Natural killer cell (primary cell): ENCODE results near the gene BFSP1. TPM values are rescaled to one million over a fixed set of nuclear protein-coding genes. Genes with fewer than 3 reads are reported as not detected.

Experiments
- ATAC-seq, 3 donors: fragments of 150-1000 bp in 2 of 3; fragments of 200-7000 bp in 1 of 3; cut with Tn5 transposase; 1 replicate in 1 of 3; 2 replicates in 2 of 3; pipeline ENCODE4 v1.10.0; 2021; ENCODE audit warnings: mild to moderate bottlenecking in 2 of 3, moderate library complexity in 2 of 3
- DNase-seq, 2 donors: peaks; one replicate each; pipeline versions ENCODE4 v3.0.0 to v3.0.0-alpha.2; 2013 to 2021; ENCODE audit warnings: mixed read lengths in 1 of 2
- H3K27ac ChIP-seq: one replicate; pipeline ENCODE4 v1.5.1; 2013; ENCODE audit warnings: mild to moderate bottlenecking, low read length
- H3K27me3 ChIP-seq: one replicate; pipeline ENCODE4 v1.6.1; 2013; ENCODE audit warnings: low read length; ENCODE audit not compliant: control insufficient read depth, insufficient read depth
- H3K36me3 ChIP-seq: one replicate; pipeline ENCODE4 v1.6.1; 2013; ENCODE audit warnings: low read length; ENCODE audit not compliant: control insufficient read depth, insufficient read depth
- H3K4me1 ChIP-seq: one replicate; pipeline ENCODE4 v1.6.1; 2013; ENCODE audit warnings: low read length; ENCODE audit not compliant: control insufficient read depth, insufficient read depth
- H3K4me3 ChIP-seq: one replicate; pipeline ENCODE4 v1.5.1; 2013; ENCODE audit warnings: low read length
- H3K9me3 ChIP-seq: one replicate; pipeline ENCODE4 v1.6.1; 2013; ENCODE audit warnings: low read length; ENCODE audit not compliant: control insufficient read depth, insufficient read depth
- H3K27ac Mint-ChIP-seq, 2 donors: one replicate each; pipeline ENCODE4 v1.8.0; 2022; ENCODE audit warnings: mild to moderate bottlenecking in 2 of 2, mixed read lengths in 2 of 2, moderate library complexity in 1 of 2
- H3K27me3 Mint-ChIP-seq, 2 donors: one replicate each; pipeline ENCODE4 v1.8.0; 2022; ENCODE audit warnings: low read depth in 2 of 2, mixed read lengths in 2 of 2
- H3K36me3 Mint-ChIP-seq: one replicate; pipeline ENCODE4 v1.8.0; 2022; ENCODE audit warnings: mixed read lengths
- H3K4me1 Mint-ChIP-seq, 2 donors: one replicate each; pipeline ENCODE4 v1.8.0; 2022; ENCODE audit warnings: mixed read lengths in 2 of 2
- H3K4me3 Mint-ChIP-seq: one replicate; pipeline ENCODE4 v1.8.0; 2022; ENCODE audit warnings: mild to moderate bottlenecking, moderate library complexity, mixed read lengths
- H3K9me3 Mint-ChIP-seq, 2 donors: one replicate each; pipeline ENCODE4 v1.8.0; 2022; ENCODE audit warnings: mixed read lengths in 2 of 2
- WGBS: methylation state at CpG from one replicate; pipeline ENCODE4 v1.1.7; 2013; ENCODE audit warnings: missing lambda C conversion rate; ENCODE audit not compliant: insufficient coverage; 5-methylcytosine and 5-hydroxymethylcytosine counted together
- intact Hi-C: fragments of 100-400 bp; cut with micrococcal nuclease; formaldehyde crosslinking; loops from one replicate; pipeline ENCODE4 v1.14.2; 2022
- total RNA-seq, 4 donors: library from RNA; stranded (reverse); fragments of 120-200 nt in 1 of 4; gene quantifications; one replicate each; pipeline versions ENCODE4 v1.2.3 to v1.2.4, GENCODE V29; 2013 to 2022
- TF ChIP-seq, protein P1 (sequence below): fragments of 200-600 bp; IDR thresholded peaks from one replicate; pipeline ENCODE4 v1.8.0; 2022; ENCODE audit warnings: antibody characterized with exemption

The BFSP1 gene
- total RNA-seq, 3 donors from 2014 or later (not counting 1 experiment from before 2014, with no cell fraction given) = 2.7 to 7.3 (median 3.7) TPM

DNA sequence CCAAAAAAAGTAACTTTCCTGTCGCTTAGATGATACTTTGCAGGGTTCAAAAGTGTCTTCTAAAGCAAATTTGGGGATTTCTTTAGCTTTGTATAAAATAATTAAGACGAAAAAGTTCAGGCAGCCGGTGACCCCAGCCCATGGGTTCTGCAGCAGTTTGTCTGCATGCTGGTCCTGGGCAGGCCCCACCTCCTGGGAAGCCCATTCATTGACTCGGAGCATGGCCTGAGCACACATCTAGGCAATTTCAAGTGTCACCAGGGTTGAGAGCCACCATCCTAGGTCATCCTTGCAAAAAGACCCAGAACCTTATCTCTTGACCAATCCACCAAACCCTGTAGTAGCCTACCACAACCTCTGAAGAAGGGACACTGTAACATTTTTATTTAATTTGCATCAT is 20.6 kb downstream of the BFSP1 start:
- Mint-ChIP-seq H3K27me3 (no peaks in the 10 kb centered on the region), H3K36me3 (no peaks in the 10 kb centered on the region), H3K27ac (peak overlapping the region in 1 of 2 donors; percentile 50), H3K4me1 (peaks cover 57 to 63% of the 10 kb centered on the region in 2 donors), H3K4me3 (no peak overlapping the region), H3K9me3 (no peaks in the 10 kb centered on the region)
- ATAC-seq (no peak), DNase-seq (no peak)
- WGBS = 75% methylated on average over 4 of the region's 4 CpGs
- TF ChIP-seq, protein P1, sequence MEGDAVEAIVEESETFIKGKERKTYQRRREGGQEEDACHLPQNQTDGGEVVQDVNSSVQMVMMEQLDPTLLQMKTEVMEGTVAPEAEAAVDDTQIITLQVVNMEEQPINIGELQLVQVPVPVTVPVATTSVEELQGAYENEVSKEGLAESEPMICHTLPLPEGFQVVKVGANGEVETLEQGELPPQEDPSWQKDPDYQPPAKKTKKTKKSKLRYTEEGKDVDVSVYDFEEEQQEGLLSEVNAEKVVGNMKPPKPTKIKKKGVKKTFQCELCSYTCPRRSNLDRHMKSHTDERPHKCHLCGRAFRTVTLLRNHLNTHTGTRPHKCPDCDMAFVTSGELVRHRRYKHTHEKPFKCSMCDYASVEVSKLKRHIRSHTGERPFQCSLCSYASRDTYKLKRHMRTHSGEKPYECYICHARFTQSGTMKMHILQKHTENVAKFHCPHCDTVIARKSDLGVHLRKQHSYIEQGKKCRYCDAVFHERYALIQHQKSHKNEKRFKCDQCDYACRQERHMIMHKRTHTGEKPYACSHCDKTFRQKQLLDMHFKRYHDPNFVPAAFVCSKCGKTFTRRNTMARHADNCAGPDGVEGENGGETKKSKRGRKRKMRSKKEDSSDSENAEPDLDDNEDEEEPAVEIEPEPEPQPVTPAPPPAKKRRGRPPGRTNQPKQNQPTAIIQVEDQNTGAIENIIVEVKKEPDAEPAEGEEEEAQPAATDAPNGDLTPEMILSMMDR = no peak
- Histone ChIP-seq H3K4me3 (no peak overlapping the region), H3K9me3 (no peaks in the 10 kb centered on the region), H3K27me3 (no peaks in the 10 kb centered on the region), H3K36me3 (no peaks in the 10 kb centered on the region), H3K27ac (no peak overlapping the region), H3K4me1 (peaks cover 42% of the 10 kb centered on the region)
- intact Hi-C loops = no loop called here

DNA sequence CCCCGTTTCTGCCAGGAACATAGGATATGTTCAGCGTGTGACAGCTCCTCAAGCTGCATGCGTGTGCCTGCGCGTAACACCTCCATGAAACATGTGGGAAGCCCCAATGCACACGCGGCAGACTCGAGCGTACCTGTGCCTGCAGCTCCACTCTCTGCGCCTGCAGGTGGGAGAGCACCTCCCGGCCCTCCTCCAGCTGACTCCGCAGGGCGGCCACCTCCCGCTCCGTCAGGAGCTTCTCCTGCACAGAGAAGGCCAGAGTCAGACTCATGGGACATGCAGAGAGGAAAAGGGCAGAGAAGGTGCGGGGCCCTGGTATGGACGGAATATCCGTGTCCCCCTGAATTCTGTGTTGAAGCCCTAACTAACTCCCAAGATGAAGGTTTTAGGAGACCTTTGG is 22.4 kb downstream of the BFSP1 start:
- intact Hi-C loops = loop anchor here (5.0 to 10.0 kb wide), 2 partner anchors 456 to 959 kb away; partner anchors contain the start of genes DZANK1, MGME1, POLR3F and SNX5
- Histone ChIP-seq H3K4me1 (peaks cover 59% of the 10 kb centered on the region), H3K9me3 (no peaks in the 10 kb centered on the region), H3K36me3 (no peaks in the 10 kb centered on the region), H3K27ac (no peak overlapping the region), H3K27me3 (no peaks in the 10 kb centered on the region), H3K4me3 (no peak overlapping the region)
- Mint-ChIP-seq H3K4me1 (peaks cover 75 to 80% of the 10 kb centered on the region in 2 donors), H3K9me3 (no peaks in the 10 kb centered on the region), H3K36me3 (no peaks in the 10 kb centered on the region), H3K4me3 (no peak overlapping the region), H3K27ac (no peak overlapping the region), H3K27me3 (no peaks in the 10 kb centered on the region)
- WGBS = 97% methylated on average over 18 of the region's 18 CpGs
- ATAC-seq (no peak), DNase-seq (no peak)
- TF ChIP-seq, protein P1 = no peak

DNA sequence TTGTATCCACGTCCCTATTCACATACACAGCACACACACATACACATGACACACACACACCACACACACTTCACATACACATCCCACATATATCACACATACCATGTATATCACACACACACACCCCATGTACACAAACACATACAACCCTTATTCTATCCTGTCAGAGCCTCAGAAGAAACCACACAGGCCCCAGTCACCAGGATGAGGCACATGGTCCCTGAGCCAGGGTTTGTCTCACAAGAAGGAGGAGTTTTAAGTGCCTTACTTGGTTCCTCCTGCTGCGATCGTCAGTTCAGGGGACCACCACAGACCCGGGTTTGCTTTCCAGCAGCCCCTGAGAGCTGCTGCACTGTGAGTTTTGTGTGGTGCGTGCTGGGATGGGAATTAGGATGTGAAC is 23.6 kb downstream of the BFSP1 start:
- intact Hi-C loops = loop anchor here (5.0 to 10.0 kb wide), 2 partner anchors 457 to 960 kb away; partner anchors contain the start of genes DZANK1, MGME1, POLR3F and SNX5
- Mint-ChIP-seq H3K4me3 (peak overlapping the region; percentile 83), H3K27me3 (no peaks in the 10 kb centered on the region), H3K4me1 (peaks cover 77 to 79% of the 10 kb centered on the region in 2 donors), H3K27ac (peak overlapping the region; percentile 85 to 93), H3K9me3 (no peaks in the 10 kb centered on the region), H3K36me3 (no peaks in the 10 kb centered on the region)
- H3K4me1 ChIP-seq = peaks cover 68% of the 10 kb centered on the region
- H3K27me3 ChIP-seq = no peaks in the 10 kb centered on the region
- H3K36me3 ChIP-seq = no peaks in the 10 kb centered on the region
- DNase-seq = no peak
- no peak overlapping the region for H3K4me3 ChIP-seq
- TF ChIP-seq, protein P1 = no peak
- no peaks in the 10 kb centered on the region for H3K9me3 ChIP-seq
- ATAC-seq = no peak
- H3K27ac ChIP-seq = no peak overlapping the region
- 84% methylated on average over 5 of the region's 5 CpGs for WGBS

DNA sequence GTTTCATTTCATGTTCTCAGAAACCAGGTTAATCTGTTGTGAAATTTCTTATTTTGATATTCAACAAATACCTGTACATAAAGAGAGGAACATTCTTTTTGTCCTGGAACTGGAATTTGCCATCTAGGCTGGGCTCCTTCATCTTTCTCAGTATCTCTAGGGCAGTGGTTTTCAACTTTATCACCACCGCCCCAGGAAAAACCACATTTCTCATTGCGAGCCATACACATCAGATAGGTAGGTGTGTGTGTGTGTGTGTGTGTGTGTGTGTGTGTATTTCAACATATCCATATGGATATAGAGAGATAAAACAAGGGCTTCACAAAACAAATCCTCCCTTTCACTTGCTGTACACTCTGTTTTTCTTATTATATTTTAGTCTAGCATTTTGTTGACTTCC is 24.1 kb downstream of the BFSP1 start:
- Histone ChIP-seq H3K9me3 (no peaks in the 10 kb centered on the region), H3K36me3 (no peaks in the 10 kb centered on the region), H3K4me1 (peaks cover 63% of the 10 kb centered on the region), H3K27ac (peak overlapping the region; percentile 74), H3K4me3 (no peak overlapping the region), H3K27me3 (no peaks in the 10 kb centered on the region)
- Mint-ChIP-seq H3K4me1 (peaks cover 75 to 76% of the 10 kb centered on the region in 2 donors), H3K36me3 (no peaks in the 10 kb centered on the region), H3K27me3 (no peaks in the 10 kb centered on the region), H3K27ac (peak overlapping the region; percentile 85 to 93), H3K4me3 (peak overlapping the region; percentile 83), H3K9me3 (no peaks in the 10 kb centered on the region)
- TF ChIP-seq, protein P1 = no peak
- WGBS = no CpG with 5 or more reads among the region's 2 CpGs
- DNase-seq (peak in 1 of 2 donors; percentile 22), ATAC-seq (no peak)
- intact Hi-C loops = loop anchor here (5.0 to 10.0 kb wide), 2 partner anchors 458 to 960 kb away; partner anchors contain the start of genes DZANK1, MGME1, POLR3F and SNX5
